ENCODE data around the gene GAB1.

The GAB1 gene

DNA sequence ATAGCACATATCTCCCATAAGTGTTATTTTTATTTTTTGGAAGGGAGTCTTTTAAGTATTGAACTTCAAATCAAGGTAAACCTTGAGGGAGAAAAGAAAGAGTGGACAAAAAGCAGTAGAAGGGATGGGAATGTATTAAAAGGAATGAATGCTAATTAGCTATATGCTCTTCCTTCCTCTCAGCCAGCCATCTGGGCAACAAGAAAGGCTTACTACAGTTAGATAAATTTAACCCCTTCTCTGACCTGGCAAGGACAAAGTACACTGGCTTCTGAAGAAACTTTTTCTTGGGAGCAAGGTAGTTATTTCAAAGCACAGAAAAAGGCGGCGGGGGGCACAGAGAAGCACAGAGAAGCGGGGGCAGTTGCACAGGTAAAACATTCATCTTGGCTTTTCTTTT, 54.6 kb downstream of the GAB1 start:
- no peak for DNase-seq

DNA sequence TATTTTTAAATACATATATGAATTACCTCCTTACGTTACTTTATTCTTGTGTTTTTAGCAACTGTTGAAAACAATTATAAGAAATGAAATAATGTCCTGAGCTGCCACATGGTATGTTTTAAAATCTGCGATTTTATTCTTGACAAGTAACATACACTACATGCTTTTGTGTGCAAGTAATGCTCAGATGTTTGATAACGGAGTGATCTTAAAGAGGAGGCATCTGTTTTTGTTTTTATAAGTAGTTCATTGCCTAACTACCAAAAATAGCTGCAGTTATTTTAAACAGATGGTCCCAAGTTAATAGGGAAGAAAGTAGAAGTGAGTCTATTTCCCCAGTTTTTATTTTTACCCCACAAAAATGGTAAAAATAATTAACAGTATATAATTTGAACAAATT, 55.2 kb downstream of the GAB1 start:
- DNase-seq = no peak

- no peak for DNase-seq
Measured at GRCh38 chr4:143393195-143393594, 56.5 kb downstream of the GAB1 start.

GRCh38 chr4:143394739-143395453, 58.2 kb downstream of the GAB1 start:
- no peak for DNase-seq

DNA sequence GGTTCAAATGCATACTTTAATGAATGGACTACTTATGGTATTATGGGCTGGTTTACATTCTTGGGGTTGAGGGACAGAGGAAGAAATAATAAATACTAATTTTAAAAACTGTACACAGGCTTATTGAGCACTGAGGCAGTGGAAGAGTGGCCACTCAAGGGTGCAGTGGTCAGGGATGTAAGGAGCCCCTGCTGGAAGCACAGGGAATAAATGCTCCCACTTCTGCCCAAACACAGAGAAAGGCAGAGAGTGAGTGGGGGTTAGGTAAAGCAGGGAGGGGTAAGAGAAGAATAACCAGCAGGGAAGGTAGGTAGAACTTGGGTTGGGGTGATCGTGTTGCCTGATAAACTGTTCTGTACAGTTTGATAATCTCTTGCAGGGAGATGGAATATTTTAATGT, 60.0 kb downstream of the GAB1 start:
- DNase-seq = no peak

GRCh38 chr4:143397335-143397734, 60.7 kb downstream of the GAB1 start:
- DNase-seq = no peak

GRCh38 chr4:143397887-143398286, 61.2 kb downstream of the GAB1 start:
- no peak for DNase-seq

GRCh38 chr4:143399113-143399949, 62.7 kb downstream of the GAB1 start:
- peak; percentile 15 for DNase-seq

- no peak for DNase-seq
Measured at GRCh38 chr4:143400082-143400481, 63.4 kb downstream of the GAB1 start.

- DNase-seq = no peak
Measured at GRCh38 chr4:143402776-143403552, 66.3 kb downstream of the GAB1 start.

DNA sequence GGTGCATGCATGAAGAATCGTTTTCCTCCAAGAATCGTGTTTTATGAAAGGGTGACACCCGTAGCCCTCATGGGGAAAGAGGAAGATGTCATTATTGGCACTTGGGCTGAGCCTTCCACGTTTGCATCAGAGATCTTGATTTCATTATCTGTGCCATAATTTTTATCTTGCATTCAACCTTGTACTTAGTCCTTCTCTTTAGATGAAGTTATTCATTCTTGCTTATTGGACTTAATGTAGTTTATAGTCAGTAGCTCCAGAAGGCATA, 66.8 kb downstream of the GAB1 start:
- no peak for DNase-seq

- DNase-seq = no peak
Measured at GRCh38 chr4:143404555-143404954, 67.9 kb downstream of the GAB1 start.

DNA sequence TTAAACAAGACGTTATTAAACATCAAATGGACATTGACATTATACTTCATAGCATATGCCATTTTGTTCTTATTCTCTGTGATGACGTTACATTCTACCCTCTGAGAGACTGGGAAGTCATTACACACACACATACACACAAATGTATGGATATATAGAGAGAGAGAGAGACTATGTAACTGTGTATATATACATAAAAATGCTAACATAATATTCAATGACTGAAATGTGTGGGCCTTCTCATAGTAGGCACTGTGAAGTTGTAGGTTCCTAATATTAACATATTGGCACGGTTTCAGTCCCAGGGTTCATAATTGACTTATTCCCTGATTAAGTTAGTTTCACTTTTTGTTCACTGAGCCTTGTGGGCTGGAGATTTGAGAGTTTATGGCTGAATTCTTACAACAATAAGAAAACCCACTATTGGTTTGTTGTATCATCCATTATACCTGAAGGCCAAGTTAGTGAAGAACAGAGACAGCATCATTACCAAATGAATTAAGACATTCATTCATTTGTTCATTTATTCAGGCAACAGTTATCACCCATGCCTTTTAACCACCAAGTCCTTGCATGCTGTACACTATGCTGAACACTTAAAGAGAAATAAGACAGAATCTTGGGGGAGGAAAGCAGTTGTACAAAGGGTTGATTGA, 68.5 kb downstream of the GAB1 start:
- DNase-seq = no peak

GRCh38 chr4:143406523-143406922, 69.8 kb downstream of the GAB1 start:
- DNase-seq = no peak

DNA sequence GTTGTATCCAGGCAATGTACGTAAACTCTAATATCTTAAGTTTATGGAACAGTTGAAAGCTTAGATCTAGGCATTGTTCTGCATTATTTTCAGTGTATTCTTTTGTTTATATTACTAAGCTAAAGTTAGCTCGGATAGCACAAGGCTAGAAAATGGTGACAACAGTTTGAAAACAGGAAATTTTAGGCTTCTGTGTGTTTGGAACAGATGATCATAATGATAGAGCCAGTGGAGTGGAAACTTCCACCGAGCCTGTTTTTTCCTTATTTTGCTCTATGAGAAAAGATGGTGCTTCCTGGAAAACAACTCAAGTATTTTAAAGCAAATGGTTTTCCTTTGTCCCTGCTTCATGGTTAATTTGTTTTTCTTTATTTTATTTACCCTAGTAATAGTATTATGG, 70.8 kb downstream of the GAB1 start:
- DNase-seq = no peak

DNA sequence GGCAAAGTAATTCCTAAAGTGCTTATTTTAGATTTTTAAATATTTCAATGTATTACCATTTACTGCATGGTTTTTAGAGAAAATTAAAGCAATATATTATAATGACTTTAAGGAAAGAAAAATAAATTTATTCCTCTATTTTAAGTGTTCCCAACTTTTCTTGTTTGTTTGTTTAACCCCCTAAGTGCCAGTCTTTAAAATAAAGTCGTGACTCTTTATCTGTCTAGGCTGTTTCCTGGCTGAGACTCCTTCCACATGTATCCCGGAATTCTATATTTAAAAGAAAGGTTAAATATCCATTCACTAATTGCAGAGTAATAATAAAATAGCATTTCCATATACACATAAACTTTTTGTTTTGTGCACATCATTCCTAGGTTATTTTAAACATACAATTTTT, 71.2 kb downstream of the GAB1 start:
- no peak for DNase-seq

GRCh38 chr4:143410015-143410414, 73.3 kb downstream of the GAB1 start:
- DNase-seq = no peak

DNA sequence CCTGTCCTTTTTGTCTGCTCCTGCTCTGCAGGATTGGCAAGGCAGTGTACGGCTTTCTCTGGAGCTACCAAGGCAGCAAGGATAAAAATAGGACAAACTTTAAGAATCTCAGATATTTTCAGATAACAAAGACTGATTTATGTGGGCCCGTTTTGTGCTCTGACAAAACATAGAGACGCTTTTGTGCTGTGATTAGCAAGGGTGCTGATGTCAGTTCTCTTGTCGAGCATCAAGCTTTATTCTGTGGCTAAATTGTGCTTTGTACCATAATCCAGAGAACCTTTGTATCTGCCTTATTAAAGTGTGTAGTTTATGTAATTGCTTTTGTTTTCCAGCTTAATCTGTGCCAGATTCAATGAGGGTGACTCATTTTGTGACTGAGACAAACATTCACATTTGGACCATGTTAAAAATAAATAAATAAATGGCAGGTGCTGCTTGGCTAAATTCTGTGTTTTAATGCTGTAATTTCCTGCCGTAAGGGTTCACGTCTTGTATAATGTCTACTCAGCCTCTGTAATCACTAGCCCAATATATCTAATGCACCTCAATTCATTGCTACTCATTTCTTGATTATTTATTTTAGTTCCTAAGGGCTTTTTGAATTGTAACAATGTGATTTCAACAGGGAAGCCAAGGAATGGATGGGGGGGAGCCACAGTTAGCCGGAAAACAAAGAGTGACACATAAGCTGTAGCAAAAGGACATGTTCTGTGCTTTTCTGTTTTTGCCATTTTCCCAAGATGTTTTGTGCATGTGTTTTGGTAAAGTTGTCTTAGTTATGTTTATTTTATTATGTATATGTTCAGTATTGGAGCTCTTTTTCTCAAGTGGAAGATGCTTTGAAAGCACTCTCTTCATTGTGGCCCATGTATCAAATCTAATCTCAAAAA, 75.1 kb downstream of the GAB1 start:
- DNase-seq = no peak

DNA sequence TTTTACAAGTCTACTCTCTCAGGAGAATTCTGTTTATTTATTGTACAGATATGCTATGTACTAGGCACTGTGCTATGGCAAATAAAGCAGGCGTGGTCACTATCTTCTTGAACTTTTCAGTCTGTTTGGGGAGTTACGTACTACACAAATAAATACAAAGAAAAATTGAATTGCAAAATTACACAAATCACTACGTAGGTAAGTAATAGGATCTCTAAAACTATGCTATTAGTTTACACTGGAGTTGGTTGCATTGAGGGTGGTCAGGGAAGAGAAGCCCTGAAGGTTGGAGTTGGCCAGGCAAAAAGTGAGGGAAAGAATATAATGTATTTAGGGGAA, 75.7 kb downstream of the GAB1 start:
- DNase-seq = no peak

- no peak for DNase-seq
Measured at GRCh38 chr4:143417679-143418403, 81.2 kb downstream of the GAB1 start.

GRCh38 chr4:143420227-143420626, 83.6 kb downstream of the GAB1 start:
- DNase-seq = no peak

- no peak for DNase-seq
Measured at GRCh38 chr4:143421609-143422008, 84.9 kb downstream of the GAB1 start.

Measured in central memory CD4-positive, alpha-beta T cell (primary cell).